HG03558 (cell line): ENCODE results near the gene SLC9B2.
A peak's percentile ranks its signal among the peaks of the same experiment; 100 is the strongest.

ENCODE experiments used
- ATAC-seq: cut with Tn5 transposase; IDR thresholded peaks from one replicate; pipeline ENCODE4 v1.9.1; 2021; ENCODE audit warnings: moderate number of reproducible peaks; ENCODE audit not compliant: unreplicated experiment; ENCODE audit errors: extremely low read depth

Gene SLC9B2, protein sequence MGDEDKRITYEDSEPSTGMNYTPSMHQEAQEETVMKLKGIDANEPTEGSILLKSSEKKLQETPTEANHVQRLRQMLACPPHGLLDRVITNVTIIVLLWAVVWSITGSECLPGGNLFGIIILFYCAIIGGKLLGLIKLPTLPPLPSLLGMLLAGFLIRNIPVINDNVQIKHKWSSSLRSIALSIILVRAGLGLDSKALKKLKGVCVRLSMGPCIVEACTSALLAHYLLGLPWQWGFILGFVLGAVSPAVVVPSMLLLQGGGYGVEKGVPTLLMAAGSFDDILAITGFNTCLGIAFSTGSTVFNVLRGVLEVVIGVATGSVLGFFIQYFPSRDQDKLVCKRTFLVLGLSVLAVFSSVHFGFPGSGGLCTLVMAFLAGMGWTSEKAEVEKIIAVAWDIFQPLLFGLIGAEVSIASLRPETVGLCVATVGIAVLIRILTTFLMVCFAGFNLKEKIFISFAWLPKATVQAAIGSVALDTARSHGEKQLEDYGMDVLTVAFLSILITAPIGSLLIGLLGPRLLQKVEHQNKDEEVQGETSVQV

GRCh38 chr4:103076747-103077347 is at the start of gene SLC9B2:
SLC9B2 (minus strand) TSS chr4:103076761; CDS start chr4:103067550, 9,211 bp downstream.
- peak; percentile 28 for ATAC-seq

GRCh38 chr4:103126126-103126525 is 49.6 kb upstream of the SLC9B2 start:
- no peak for ATAC-seq

DNA sequence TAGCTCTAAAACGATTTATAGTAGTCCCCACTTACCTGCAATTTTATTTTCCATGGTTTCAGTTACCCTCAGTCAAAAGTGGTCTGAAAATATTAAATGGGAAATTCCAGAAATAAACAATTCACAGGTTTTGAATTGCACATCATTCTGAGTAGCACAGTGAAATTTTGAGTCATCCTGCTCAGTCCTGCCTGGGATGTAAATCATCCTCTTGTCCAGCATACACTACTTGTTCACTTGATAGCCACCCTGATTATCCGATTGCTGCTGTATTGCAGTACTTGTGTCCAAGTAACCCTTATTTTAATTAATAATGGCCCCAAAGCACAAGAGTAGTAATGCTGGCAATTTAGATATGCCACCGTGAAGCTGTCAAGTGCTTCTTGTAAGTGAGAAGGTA is 46.6 kb upstream of the SLC9B2 start:
- ATAC-seq, result no peak

GRCh38 chr4:103118166-103118565 is 41.6 kb upstream of the SLC9B2 start:
- ATAC-seq, result no peak

DNA sequence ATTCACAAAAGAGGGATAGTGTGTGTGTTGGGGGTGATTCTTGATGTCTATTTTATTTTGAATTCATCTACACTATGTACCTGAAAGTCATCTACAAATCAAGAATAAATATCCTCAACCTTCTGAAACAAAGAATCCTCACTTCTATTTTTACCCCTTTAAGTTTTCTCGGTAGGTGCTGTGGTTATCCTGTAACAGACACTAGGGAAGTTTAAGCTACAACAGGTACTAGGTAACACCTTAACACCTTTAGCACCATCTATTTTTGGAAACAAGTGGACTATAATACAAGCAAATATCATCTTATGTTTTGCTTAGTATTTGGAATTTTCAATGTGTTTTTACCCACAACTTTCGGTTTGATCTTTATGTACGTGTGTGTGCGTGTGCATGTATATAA is 35.0 kb upstream of the SLC9B2 start:
- ATAC-seq, result no peak

DNA sequence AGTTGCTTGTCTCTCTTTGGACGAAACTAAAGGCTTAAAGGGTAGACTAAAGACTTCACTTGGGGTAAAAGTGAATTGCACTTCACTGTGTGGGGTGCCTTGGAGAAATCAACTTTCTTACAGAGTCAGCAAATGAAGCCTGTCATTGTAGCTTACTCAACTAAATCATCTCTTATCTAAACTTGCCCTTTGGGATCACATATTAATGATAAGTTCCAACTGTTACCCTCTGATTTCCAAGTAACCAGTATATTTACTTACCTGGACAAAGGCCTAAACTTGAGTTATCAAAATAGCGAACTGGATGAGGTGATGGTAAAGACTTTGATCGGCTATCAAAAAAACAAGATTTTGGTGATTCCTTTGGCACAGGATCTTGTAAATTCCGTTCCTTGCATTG is 32.0 kb upstream of the SLC9B2 start:
- ATAC-seq, result no peak

GRCh38 chr4:103105558-103106356 is 29.2 kb upstream of the SLC9B2 start:
- no peak for ATAC-seq

GRCh38 chr4:103104886-103105285 is 28.3 kb upstream of the SLC9B2 start:
- no peak for ATAC-seq

GRCh38 chr4:103100691-103101090 is 24.1 kb upstream of the SLC9B2 start:
- no peak for ATAC-seq

DNA sequence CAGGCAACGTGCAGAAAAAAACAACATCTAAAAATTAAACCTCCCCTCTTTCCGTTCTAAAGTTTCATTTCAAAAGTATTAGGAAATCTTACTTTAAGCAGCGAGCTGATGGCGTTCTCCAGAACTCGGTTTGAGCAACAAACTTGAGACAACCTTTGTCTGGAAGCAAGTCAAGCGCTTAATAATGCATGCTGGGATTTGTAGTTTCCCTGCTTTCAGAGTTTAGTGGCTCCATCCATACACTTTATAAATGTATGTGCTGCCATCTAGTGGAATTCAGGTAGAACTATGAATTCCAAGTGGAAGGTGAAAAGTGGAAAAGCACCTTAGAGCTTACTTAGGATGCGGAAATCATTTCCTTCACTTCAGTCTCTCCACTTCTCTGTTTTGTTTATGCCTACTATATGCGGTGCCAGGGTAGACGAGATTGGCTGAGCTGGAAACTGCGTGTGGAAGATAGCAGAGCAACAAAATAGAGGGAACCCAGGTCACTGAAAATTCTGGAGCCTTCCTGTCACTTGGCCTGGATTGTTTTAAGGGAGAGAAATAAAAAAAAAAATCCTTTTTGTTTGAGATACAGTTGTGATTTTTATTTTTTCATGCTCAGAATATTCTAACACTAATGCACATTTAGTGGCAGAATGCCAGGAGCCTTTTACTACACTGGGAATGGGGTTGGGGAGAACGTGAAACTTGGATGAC is 23.3 kb upstream of the SLC9B2 start, which contains the start of gene BDH2:
Gene BDH2, minus strand, starts transcription at position 144 of the 702 bp plus-strand sequence. CDS start 3,580 bp downstream, outside the sequence.
- peak; percentile 97 for ATAC-seq

DNA sequence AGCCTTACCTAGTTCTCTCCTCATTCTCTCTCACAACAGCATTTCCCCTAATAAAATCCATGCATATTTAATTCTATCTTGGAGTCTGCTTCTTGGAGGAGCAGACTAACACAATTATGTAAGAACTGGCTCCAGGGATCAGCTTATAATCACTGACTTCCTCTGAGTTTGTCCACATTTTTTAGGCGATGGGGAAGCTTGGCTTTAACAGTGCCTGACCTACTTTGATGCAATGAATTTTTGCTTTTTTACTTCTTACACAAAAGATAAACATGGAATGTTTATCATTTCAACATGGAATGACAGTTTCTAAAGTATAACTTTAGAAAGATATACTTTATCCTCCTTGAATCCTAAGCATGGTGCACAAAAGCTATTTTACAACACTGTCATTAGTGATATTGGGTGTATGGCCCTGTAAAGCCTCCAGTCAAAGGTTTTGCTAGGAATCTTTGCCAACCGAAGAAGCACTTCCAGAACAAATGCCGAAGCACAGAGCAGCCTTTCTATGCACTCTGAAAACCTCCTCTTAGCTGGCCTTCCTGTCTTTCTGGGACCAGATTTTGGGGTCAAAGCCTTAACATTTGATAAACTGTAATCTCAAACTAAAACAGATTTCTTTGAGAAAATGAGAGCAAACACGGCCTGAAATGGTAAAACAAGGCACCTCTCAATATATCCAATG is 22.3 kb upstream of the SLC9B2 start:
- ATAC-seq, result no peak

DNA sequence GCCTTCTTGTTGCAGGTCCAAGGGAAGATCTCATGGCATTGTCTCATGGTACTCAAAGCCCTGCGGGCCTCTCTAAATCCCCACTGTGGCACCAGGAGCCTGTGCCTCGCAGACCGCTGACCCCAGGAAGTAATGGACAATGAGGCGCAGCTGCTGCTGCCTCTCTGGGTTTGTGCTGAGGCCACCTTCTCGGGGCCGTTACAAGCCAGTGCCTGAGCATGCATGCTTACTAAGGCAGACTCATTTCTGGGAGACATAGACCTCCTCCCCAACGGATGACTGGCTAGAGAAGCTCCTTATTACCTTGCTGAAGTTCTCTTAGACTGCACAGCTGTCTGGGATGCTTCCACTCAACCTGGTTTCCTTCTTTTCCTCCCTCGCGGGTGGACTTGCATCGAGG is 21.8 kb upstream of the SLC9B2 start:
- no peak for ATAC-seq

GRCh38 chr4:103097112-103097511 is 20.6 kb upstream of the SLC9B2 start:
- ATAC-seq, result no peak

GRCh38 chr4:103095080-103095479 is 18.5 kb upstream of the SLC9B2 start:
- ATAC-seq, result no peak

DNA sequence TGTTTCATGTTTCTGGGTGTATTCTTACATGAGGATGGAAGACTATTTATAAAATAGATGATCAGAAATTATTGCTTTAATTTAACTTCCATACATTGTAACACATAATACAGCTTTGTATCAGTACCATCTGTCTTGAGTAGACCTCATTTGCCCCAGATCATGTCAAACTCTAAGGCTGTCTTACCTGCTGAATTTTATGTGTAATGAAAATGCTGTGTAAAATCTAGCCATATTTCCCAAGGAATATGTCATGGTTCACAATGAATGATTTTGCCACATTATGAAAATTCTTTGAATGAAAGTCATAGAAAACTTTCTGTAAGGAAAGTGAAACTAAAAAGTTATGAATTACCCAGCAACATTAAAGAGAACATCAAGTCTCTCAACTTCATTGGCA is 15.7 kb upstream of the SLC9B2 start:
- no peak for ATAC-seq

DNA sequence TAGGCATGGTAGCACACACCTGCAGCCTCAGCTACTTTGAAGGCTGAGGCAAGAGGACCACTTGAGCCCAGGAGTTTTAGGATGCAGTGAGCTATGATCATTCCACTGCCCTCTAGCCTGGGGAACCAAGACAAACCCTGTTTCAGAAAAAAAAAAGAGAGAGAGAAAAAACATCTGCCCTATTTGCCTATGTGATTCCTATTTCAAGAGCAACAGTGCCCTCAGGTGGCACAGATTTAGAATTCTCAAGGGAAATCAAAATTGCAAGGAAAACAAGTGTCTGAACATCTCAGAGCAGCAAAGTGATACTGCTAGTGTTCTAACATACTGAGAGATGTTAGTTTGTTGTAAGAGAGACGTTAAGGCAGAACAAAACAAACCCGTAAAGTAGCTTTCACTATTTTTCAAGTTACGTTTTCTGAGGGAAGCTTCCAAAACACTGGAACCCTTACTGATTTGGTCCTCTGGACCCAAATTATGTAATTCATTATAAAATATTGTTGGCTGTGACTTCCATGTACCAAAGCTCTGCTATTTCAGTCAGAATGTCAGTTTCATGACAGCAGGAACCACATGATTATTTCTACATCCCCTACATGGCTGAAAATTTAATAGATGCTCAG is 15.2 kb upstream of the SLC9B2 start:
- peak; percentile 69 for ATAC-seq

DNA sequence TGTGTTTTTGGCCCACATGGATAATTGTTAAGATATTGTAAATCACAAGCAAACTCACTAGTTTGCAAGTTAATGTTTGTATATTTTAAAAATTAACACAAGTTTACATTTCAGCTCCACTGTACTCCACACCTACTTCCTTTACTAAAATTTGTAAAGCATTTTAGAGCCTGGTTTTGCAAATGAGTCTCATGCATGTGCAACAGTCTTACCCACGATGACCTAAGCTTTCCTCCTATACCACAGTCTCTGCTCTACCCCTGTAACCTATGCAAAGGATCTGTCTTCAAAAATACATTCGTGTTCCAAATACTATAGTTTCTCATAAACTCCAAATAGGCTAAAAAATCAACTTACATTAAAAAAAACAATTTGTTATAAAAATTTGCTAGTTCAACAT is 12.9 kb upstream of the SLC9B2 start:
- ATAC-seq, result no peak

GRCh38 chr4:103086551-103086950 is 10.0 kb upstream of the SLC9B2 start:
- no peak for ATAC-seq

GRCh38 chr4:103085555-103086196 is 9.1 kb upstream of the SLC9B2 start:
- ATAC-seq, result no peak
